Liver (tissue), 9 donors: Measurements from ENCODE around the gene CHMP5. TPM values are rescaled to one million over a fixed set of nuclear protein-coding genes. Genes with fewer than 3 reads are reported as not detected.

Experiments
- DNase-seq: peaks from one replicate; pipeline ENCODE4 v3.0.0-alpha.2; 2017; ENCODE audit warnings: low spot score
- H3K27ac ChIP-seq, 2 donors: one replicate each; pipeline ENCODE4 v1.7.0; 2013; ENCODE audit warnings: inconsistent platforms in 2 of 2, low read length in 2 of 2, control low read depth in 1 of 2, low read depth in 1 of 2, mild to moderate bottlenecking in 1 of 2
- H3K27me3 ChIP-seq, 4 donors: one replicate each; pipeline versions ENCODE4 v1.6.1 to v1.7.0; 2013; ENCODE audit warnings: low read length in 3 of 4, inconsistent platforms in 1 of 4, mild to moderate bottlenecking in 1 of 4, moderate library complexity in 1 of 4; ENCODE audit not compliant: control insufficient read depth in 4 of 4, insufficient read depth in 4 of 4
- H3K36me3 ChIP-seq, 4 donors: one replicate each; pipeline versions ENCODE4 v1.6.1 to v1.7.0; 2013; ENCODE audit warnings: low read length in 3 of 4, mild to moderate bottlenecking in 3 of 4, low read depth in 1 of 4, moderate library complexity in 1 of 4; ENCODE audit not compliant: control insufficient read depth in 4 of 4, insufficient read depth in 3 of 4
- H3K4me1 ChIP-seq, 4 donors: one replicate each; pipeline versions ENCODE4 v1.6.1 to v1.7.0; 2013; ENCODE audit warnings: low read length in 3 of 4, mild to moderate bottlenecking in 3 of 4, moderate library complexity in 1 of 4; ENCODE audit not compliant: control insufficient read depth in 4 of 4, insufficient read depth in 4 of 4
- H3K4me3 ChIP-seq, 3 donors: one replicate each; pipeline versions ENCODE4 v1.6.1 to v1.7.0; 2013; ENCODE audit warnings: low read length in 3 of 3, control low read depth in 1 of 3, low read depth in 1 of 3, mild to moderate bottlenecking in 1 of 3
- H3K9ac ChIP-seq, 2 donors: one replicate each; pipeline ENCODE4 v1.7.0; 2013; ENCODE audit warnings: low read length in 2 of 2, mild to moderate bottlenecking in 2 of 2, moderate library complexity in 2 of 2, control low read depth in 1 of 2, low read depth in 1 of 2
- H3K9me3 ChIP-seq, 4 donors: one replicate each; pipeline versions ENCODE4 v1.6.1 to v1.7.0; 2013; ENCODE audit warnings: low read length in 3 of 4; ENCODE audit not compliant: control insufficient read depth in 4 of 4
- ATF3 ChIP-seq: IDR thresholded peaks from 2 replicates; pipeline ENCODE4 v1.6.1; 2016; ENCODE audit warnings: antibody characterized with exemption
- CTCF ChIP-seq: fragments of 150-350 bp; IDR thresholded peaks from 2 replicates; pipeline ENCODE4 v1.5.1; 2017; ENCODE audit warnings: improper control_type of control experiment, low read depth, low read length; ENCODE audit not compliant: missing input control
- EGR1 ChIP-seq, 2 donors: IDR thresholded peaks; 2 replicates each; pipeline ENCODE4 v1.6.1; 2016 to 2018; ENCODE audit warnings: antibody characterized with exemption in 2 of 2, low read depth in 2 of 2
- FOXA1 ChIP-seq: IDR thresholded peaks from 2 replicates; pipeline ENCODE4 v1.6.1; 2016; ENCODE audit warnings: antibody characterized with exemption
- FOXA2 ChIP-seq: IDR thresholded peaks from 2 replicates; pipeline ENCODE4 v1.6.1; 2016; ENCODE audit warnings: antibody characterized with exemption
- GABPA ChIP-seq, 2 donors: IDR thresholded peaks in 1 of 2; conservative IDR thresholded peaks in 1 of 2; 2 replicates each; pipeline ENCODE4 v1.6.1; 2016; ENCODE audit warnings: antibody characterized with exemption in 2 of 2, mild to moderate bottlenecking in 1 of 2, moderate library complexity in 1 of 2
- HNF4A ChIP-seq, 2 donors: conservative IDR thresholded peaks; 2 replicates each; pipeline ENCODE4 v1.6.1; 2016; ENCODE audit warnings: antibody characterized with exemption in 2 of 2, mild to moderate bottlenecking in 2 of 2
- HNF4G ChIP-seq: IDR thresholded peaks from 2 replicates; pipeline ENCODE4 v1.6.1; 2016; ENCODE audit warnings: antibody characterized with exemption
- JUND ChIP-seq, 2 donors: IDR thresholded peaks; 2 replicates each; pipeline ENCODE4 v1.6.1; 2016; ENCODE audit warnings: antibody characterized with exemption in 2 of 2
- MAX ChIP-seq: IDR thresholded peaks from 2 replicates; pipeline ENCODE4 v1.6.1; 2016; ENCODE audit warnings: antibody characterized with exemption
- NR2F2 ChIP-seq: IDR thresholded peaks from 2 replicates; pipeline ENCODE4 v1.6.1; 2016; ENCODE audit warnings: antibody characterized with exemption
- RAD21 ChIP-seq, 2 donors: IDR thresholded peaks; 2 replicates each; pipeline ENCODE4 v1.6.1; 2016; ENCODE audit warnings: antibody characterized with exemption in 2 of 2, mild to moderate bottlenecking in 2 of 2
- RXRA ChIP-seq, 2 donors: IDR thresholded peaks; 2 replicates each; pipeline ENCODE4 v1.6.1; 2017 to 2018; ENCODE audit warnings: antibody characterized with exemption in 2 of 2, mild to moderate bottlenecking in 1 of 2
- TAF1 ChIP-seq: conservative IDR thresholded peaks from 2 replicates; pipeline ENCODE4 v1.6.1; 2016; ENCODE audit warnings: antibody characterized with exemption, mild to moderate bottlenecking
- YY1 ChIP-seq: IDR thresholded peaks from 2 replicates; pipeline ENCODE4 v1.6.1; 2016; ENCODE audit warnings: antibody characterized with exemption, mild to moderate bottlenecking
- ZBTB33 ChIP-seq: IDR thresholded peaks from 2 replicates; pipeline ENCODE4 v1.6.1; 2016; ENCODE audit warnings: antibody characterized with exemption
- WGBS: extraction: QIAGEN DNeasy Blood & Tissue Kit; methylation state at CpG from one replicate; pipeline ENCODE4 v1.1.7; 2013; 5-methylcytosine and 5-hydroxymethylcytosine counted together
- polyA plus RNA-seq, 2 donors: library from polyadenylated mRNA; stranded (reverse) in 1 of 2; unstranded in 1 of 2; fragments of 200-250 nt in 1 of 2; fragments of >200 nt in 1 of 2; fragmentation: Nextera tagmentation in 1 of 2; extraction: Ambion mirVana in 1 of 2; gene quantifications; one replicate each; pipeline versions ENCODE4 v1.2.1 to v1.2.3, GENCODE V29; 2013 to 2015
- total RNA-seq, 2 donors: library from RNA; depleted of rRNA; stranded (reverse); fragments of >200 nt; gene quantifications; one replicate each; pipeline ENCODE4 v1.2.3, GENCODE V29; 2014
- donor health status: healthy.
- donor health status: healthy.
- donor health status: healthy.
- donor health status: healthy.
- donor health status: healthy.

CHMP5 gene
- total and polyA plus RNA-seq, 4 donors: 23.2 to 34.8 (median 27.8) TPM

GRCh38 chr9:33229359-33230114, 35.3 kb upstream of the CHMP5 start:
- Histone ChIP-seq H3K4me3 (no peak overlapping the region), H3K4me1 (peaks cover 0 to 4% (median 0%) of the 10 kb centered on the region in 4 donors), H3K27me3 (no peaks in the 10 kb centered on the region), H3K36me3 (no peaks in the 10 kb centered on the region), H3K9ac (no peak overlapping the region), H3K27ac (no peak overlapping the region), H3K9me3 (no peaks in the 10 kb centered on the region)
- no peak for DNase-seq
- TF ChIP-seq EGR1 (IDR thresholded peaks at IDR 0.05; ENCODE audit: low read depth in 2 of 2): no peak
- 69% methylated on average over 9 of the region's 9 CpGs for WGBS

- no peak overlapping the region for H3K4me3 ChIP-seq
- H3K27me3 ChIP-seq: no peaks in the 10 kb centered on the region
- no peaks in the 10 kb centered on the region for H3K36me3 ChIP-seq
- no peaks in the 10 kb centered on the region for H3K9me3 ChIP-seq
- TF ChIP-seq RXRA (IDR thresholded peaks at IDR 0.05) (no peak), YY1 (no peak), FOXA1 (no peak), EGR1 (IDR thresholded peaks at IDR 0.05; ENCODE audit: low read depth in 2 of 2) (no peak), ATF3 (no peak), HNF4G (no peak)
- H3K27ac ChIP-seq: no peak overlapping the region
- WGBS: 89% methylated on average over 13 of the region's 13 CpGs
- H3K4me1 ChIP-seq: no peaks in the 10 kb centered on the region
- no peak overlapping the region for H3K9ac ChIP-seq
- no peak for DNase-seq
Measured at GRCh38 chr9:33230756-33231622, 33.9 kb upstream of the CHMP5 start.

GRCh38 chr9:33231623-33231942, 33.3 kb upstream of the CHMP5 start:
- Histone ChIP-seq H3K4me3 (no peak overlapping the region), H3K9me3 (no peaks in the 10 kb centered on the region), H3K9ac (no peak overlapping the region), H3K4me1 (no peaks in the 10 kb centered on the region), H3K27ac (no peak overlapping the region), H3K36me3 (no peaks in the 10 kb centered on the region), H3K27me3 (no peaks in the 10 kb centered on the region)
- 89% methylated on average over 2 of the region's 2 CpGs for WGBS
- no peak for DNase-seq
- no peak for TF ChIP-seq ATF3

GRCh38 chr9:33232815-33233214, 32.0 kb upstream of the CHMP5 start:
- 94% methylated on average over 6 of the region's 6 CpGs for WGBS
- DNase-seq: no peak
- Histone ChIP-seq H3K4me3 (no peak overlapping the region), H3K9ac (no peak overlapping the region), H3K36me3 (no peaks in the 10 kb centered on the region), H3K27ac (no peak overlapping the region), H3K27me3 (no peaks in the 10 kb centered on the region), H3K9me3 (no peaks in the 10 kb centered on the region), H3K4me1 (no peaks in the 10 kb centered on the region)
- no peak for TF ChIP-seq HNF4A (conservative IDR thresholded peaks at IDR 0.05)
- TF ChIP-seq RXRA (IDR thresholded peaks at IDR 0.05): no peak
- TF ChIP-seq TAF1: no peak
- TF ChIP-seq ZBTB33: no peak
- no peak for TF ChIP-seq YY1
- no peak for TF ChIP-seq NR2F2
- no peak for TF ChIP-seq HNF4G
- TF ChIP-seq FOXA1: no peak
- no peak for TF ChIP-seq EGR1 (IDR thresholded peaks at IDR 0.05; ENCODE audit: low read depth in 2 of 2)
- TF ChIP-seq GABPA (IDR thresholded peaks at IDR 0.05 in 1 of 2, conservative IDR thresholded peaks at IDR 0.05 in 1 of 2): no peak
- TF ChIP-seq JUND (IDR thresholded peaks at IDR 0.05): no peak
- no peak for TF ChIP-seq RAD21 (IDR thresholded peaks at IDR 0.05)
- no peak for TF ChIP-seq FOXA2
- TF ChIP-seq MAX: no peak
- TF ChIP-seq CTCF: no peak
